ENCODE data around the gene RPS6KA5.

Gene RPS6KA5

GRCh38 chr14:90807060-90807459 lies 253.4 kb downstream of the RPS6KA5 start:
- no peak for DNase-seq (ENCODE audit: low spot score)

- no peak for DNase-seq (ENCODE audit: low spot score)
These were observed 254.5 kb downstream of the RPS6KA5 start for GRCh38 chr14:90805662-90806540.

- DNase-seq (ENCODE audit: low spot score) = no peak
These were observed 255.4 kb downstream of the RPS6KA5 start for GRCh38 chr14:90805084-90805391.

- no peak for DNase-seq (ENCODE audit: low spot score)
These were observed 256.0 kb downstream of the RPS6KA5 start for GRCh38 chr14:90804292-90805083.

GRCh38 chr14:90803249-90803648 lies 257.2 kb downstream of the RPS6KA5 start:
- DNase-seq (ENCODE audit: low spot score) = no peak

GRCh38 chr14:90799420-90799819 lies 261.0 kb downstream of the RPS6KA5 start:
- DNase-seq (ENCODE audit: low spot score) = no peak

- no peak for DNase-seq (ENCODE audit: low spot score)
These were observed 262.5 kb downstream of the RPS6KA5 start for GRCh38 chr14:90797919-90798318.
